ENCODE measurements around the gene FAM50A. TPM values are rescaled to one million over a fixed set of nuclear protein-coding genes. Genes with fewer than 3 reads are reported as not detected.

FAM50A gene
- total RNA-seq, 1 experiment from 2014 or later: 75.9 TPM

DNA sequence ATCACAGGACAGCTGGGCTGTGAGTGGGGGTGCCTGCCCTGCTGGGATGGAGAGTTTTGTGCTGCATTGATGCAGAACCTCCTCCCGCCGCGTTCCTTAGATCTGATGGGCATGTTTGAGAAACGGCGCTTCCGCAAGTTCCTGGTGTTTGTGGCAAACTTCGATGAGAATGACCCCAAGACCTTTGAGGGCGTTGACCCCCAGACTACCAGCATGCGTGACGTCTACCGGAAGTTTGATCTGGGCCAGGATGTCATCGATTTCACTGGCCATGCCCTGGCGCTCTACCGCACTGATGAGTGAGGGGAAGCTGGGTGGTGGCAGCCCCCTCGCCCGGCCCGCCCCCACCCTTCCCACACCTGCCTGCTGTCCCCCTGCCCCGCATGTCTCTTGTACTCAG is 4.1 kb upstream of the FAM50A start:
- Mint-ChIP-seq H3K9me3 (ENCODE audit: unreplicated experiment) (no peaks in the 10 kb centered on the region), H3K27me3 (ENCODE audit: insufficient read depth, unreplicated experiment) (no peaks in the 10 kb centered on the region), H3K36me3 (ENCODE audit: insufficient read depth, unreplicated experiment) (peaks cover 14% of the 10 kb centered on the region), H3K4me3 (ENCODE audit: unreplicated experiment) (no peak overlapping the region), H3K4me1 (ENCODE audit: low read depth, unreplicated experiment) (no peaks in the 10 kb centered on the region), H3K27ac (ENCODE audit: unreplicated experiment) (no peak overlapping the region)
- H3K36me3 ChIP-seq (ENCODE audit: control insufficient read depth, insufficient read depth, low read length): no peaks in the 10 kb centered on the region
- no peaks in the 10 kb centered on the region for H3K4me1 ChIP-seq
- ChIA-PET CTCF (no interaction called here), POLR2A (no interaction called here)
- H3K27me3 ChIP-seq (replicated peaks; ENCODE audit: control insufficient read depth, insufficient read depth, low read length): no peaks in the 10 kb centered on the region
- intact Hi-C loops (cut with micrococcal nuclease; ENCODE audit: unreplicated experiment): no loop called here
- no TSS peak for BruUV-seq (replicated peaks)
- no peaks in the 10 kb centered on the region for H3K9me3 ChIP-seq
- no peak overlapping the region for H3K4me3 ChIP-seq (ENCODE audit: low read depth, low read length)
- DNase-seq: no peak
- TF ChIP-seq, protein P1, sequence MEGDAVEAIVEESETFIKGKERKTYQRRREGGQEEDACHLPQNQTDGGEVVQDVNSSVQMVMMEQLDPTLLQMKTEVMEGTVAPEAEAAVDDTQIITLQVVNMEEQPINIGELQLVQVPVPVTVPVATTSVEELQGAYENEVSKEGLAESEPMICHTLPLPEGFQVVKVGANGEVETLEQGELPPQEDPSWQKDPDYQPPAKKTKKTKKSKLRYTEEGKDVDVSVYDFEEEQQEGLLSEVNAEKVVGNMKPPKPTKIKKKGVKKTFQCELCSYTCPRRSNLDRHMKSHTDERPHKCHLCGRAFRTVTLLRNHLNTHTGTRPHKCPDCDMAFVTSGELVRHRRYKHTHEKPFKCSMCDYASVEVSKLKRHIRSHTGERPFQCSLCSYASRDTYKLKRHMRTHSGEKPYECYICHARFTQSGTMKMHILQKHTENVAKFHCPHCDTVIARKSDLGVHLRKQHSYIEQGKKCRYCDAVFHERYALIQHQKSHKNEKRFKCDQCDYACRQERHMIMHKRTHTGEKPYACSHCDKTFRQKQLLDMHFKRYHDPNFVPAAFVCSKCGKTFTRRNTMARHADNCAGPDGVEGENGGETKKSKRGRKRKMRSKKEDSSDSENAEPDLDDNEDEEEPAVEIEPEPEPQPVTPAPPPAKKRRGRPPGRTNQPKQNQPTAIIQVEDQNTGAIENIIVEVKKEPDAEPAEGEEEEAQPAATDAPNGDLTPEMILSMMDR (IDR thresholded peaks at IDR 0.05; ENCODE audit: insufficient read depth in 1 of 2, low read depth in 1 of 2, low read length in 1 of 2, severe bottlenecking in 1 of 2, unreplicated experiment in 1 of 2): no peak

DNA sequence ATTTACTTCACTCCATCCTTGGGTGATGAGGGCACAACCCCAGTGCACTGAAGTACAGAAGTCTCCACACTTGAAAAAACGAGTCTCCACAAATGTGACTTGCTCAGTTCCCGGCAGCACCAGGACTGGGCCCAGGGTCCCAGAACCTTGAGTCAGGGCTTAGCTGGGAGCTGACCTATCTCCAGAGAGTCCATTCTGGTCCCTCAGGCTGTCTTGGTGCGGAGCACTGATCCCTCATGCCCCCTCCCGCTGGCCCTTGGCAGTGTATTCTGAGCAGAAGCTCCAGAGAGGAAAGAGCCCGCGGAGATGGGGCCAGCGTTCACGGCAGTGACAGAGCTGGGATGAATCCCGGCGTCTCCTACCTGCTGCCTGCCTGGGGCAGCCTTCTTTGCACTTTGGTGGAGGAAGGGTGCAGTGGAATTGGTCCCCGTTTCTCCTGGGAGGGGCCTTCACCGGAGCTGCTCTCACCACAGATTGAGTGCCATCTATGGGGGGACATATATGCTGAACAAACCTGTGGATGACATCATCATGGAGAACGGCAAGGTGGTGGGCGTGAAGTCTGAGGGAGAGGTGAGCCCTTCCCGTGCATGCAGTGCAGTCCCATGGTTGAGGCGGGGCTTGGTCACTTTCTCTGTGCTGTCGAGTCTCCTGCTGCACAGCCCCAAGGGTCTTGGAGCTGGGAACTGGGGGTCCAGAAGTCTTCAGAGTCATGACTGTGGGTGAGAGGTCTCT is 3.2 kb upstream of the FAM50A start:
- intact Hi-C loops (cut with micrococcal nuclease; ENCODE audit: unreplicated experiment): no loop called here
- no peaks in the 10 kb centered on the region for H3K4me1 ChIP-seq
- TF ChIP-seq, protein P1 (IDR thresholded peaks at IDR 0.05; ENCODE audit: insufficient read depth in 1 of 2, low read depth in 1 of 2, low read length in 1 of 2, severe bottlenecking in 1 of 2, unreplicated experiment in 1 of 2): no peak
- no peaks in the 10 kb centered on the region for H3K36me3 ChIP-seq (ENCODE audit: control insufficient read depth, insufficient read depth, low read length)
- no peak overlapping the region for H3K27ac Mint-ChIP-seq (ENCODE audit: unreplicated experiment)
- no peaks in the 10 kb centered on the region for H3K9me3 Mint-ChIP-seq (ENCODE audit: unreplicated experiment)
- no peaks in the 10 kb centered on the region for H3K4me1 Mint-ChIP-seq (ENCODE audit: low read depth, unreplicated experiment)
- no peak for DNase-seq
- no peaks in the 10 kb centered on the region for H3K27me3 Mint-ChIP-seq (ENCODE audit: insufficient read depth, unreplicated experiment)
- H3K27me3 ChIP-seq (replicated peaks; ENCODE audit: control insufficient read depth, insufficient read depth, low read length): no peaks in the 10 kb centered on the region
- ChIA-PET CTCF (no interaction called here), POLR2A (no interaction called here)
- H3K4me3 Mint-ChIP-seq (ENCODE audit: unreplicated experiment): no peak overlapping the region
- H3K36me3 Mint-ChIP-seq (ENCODE audit: insufficient read depth, unreplicated experiment): peaks cover 14% of the 10 kb centered on the region
- BruUV-seq (replicated peaks): no TSS peak
- H3K9me3 ChIP-seq: no peaks in the 10 kb centered on the region
- H3K4me3 ChIP-seq (ENCODE audit: low read depth, low read length): no peak overlapping the region

DNA sequence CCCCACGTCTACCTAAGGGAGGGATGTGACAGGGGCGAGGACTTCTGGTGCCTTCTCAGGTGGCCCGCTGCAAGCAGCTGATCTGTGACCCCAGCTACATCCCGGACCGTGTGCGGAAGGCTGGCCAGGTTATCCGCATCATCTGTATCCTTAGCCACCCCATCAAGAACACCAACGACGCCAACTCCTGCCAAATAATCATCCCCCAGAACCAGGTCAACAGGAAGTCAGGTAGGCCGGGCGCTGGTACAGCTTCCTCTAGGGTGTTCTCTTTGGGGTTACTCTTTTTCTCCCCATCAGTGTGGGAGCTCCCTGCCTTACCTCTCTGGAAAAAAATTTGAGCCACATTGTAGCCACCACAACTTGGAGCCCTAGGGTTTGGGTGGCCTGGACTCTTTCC is 2.4 kb upstream of the FAM50A start:
- H3K27me3 ChIP-seq (replicated peaks; ENCODE audit: control insufficient read depth, insufficient read depth, low read length): no peaks in the 10 kb centered on the region
- Mint-ChIP-seq H3K27ac (ENCODE audit: unreplicated experiment) (no peak overlapping the region), H3K27me3 (ENCODE audit: insufficient read depth, unreplicated experiment) (no peaks in the 10 kb centered on the region), H3K4me1 (ENCODE audit: low read depth, unreplicated experiment) (no peaks in the 10 kb centered on the region), H3K36me3 (ENCODE audit: insufficient read depth, unreplicated experiment) (peaks cover 20% of the 10 kb centered on the region), H3K9me3 (ENCODE audit: unreplicated experiment) (no peaks in the 10 kb centered on the region), H3K4me3 (ENCODE audit: unreplicated experiment) (no peak overlapping the region)
- no peak for DNase-seq
- intact Hi-C loops (cut with micrococcal nuclease; ENCODE audit: unreplicated experiment): no loop called here
- TF ChIP-seq, protein P1 (IDR thresholded peaks at IDR 0.05; ENCODE audit: insufficient read depth in 1 of 2, low read depth in 1 of 2, low read length in 1 of 2, severe bottlenecking in 1 of 2, unreplicated experiment in 1 of 2): no peak
- H3K4me3 ChIP-seq (ENCODE audit: low read depth, low read length): no peak overlapping the region
- no peaks in the 10 kb centered on the region for H3K4me1 ChIP-seq
- ChIA-PET POLR2A (no interaction called here), CTCF (no interaction called here)
- H3K36me3 ChIP-seq (ENCODE audit: control insufficient read depth, insufficient read depth, low read length): no peaks in the 10 kb centered on the region
- H3K9me3 ChIP-seq: no peaks in the 10 kb centered on the region
- no TSS peak for BruUV-seq (replicated peaks)

Measured in Caco-2 (cell line).